Measurements from ENCODE around the gene KLF4. TPM values are rescaled to one million over a fixed set of nuclear protein-coding genes. Genes with fewer than 3 reads are reported as not detected.

Gene KLF4
- total RNA-seq, 1 experiment from 2014 or later = 5.9 TPM

GRCh38 chr9:107455425-107456135 is 34.0 kb downstream of the KLF4 start:
- no peak for DNase-seq (ENCODE audit: low spot score)
- H3K9me3 Mint-ChIP-seq = no peaks in the 10 kb centered on the region

GRCh38 chr9:107453479-107453878 is 36.1 kb downstream of the KLF4 start:
- Mint-ChIP-seq H3K4me3 (no peak overlapping the region), H3K36me3 (no peaks in the 10 kb centered on the region), H3K27me3 (ENCODE audit: low read depth) (0 out of 2 replicates have a peak, but pooled peaks cover under 1% of the 10 kb centered on the region), H3K27ac (no peak overlapping the region), H3K4me1 (no peaks in the 10 kb centered on the region), H3K9me3 (no peaks in the 10 kb centered on the region)
- ATAC-seq = no peak
- CTCF ChIA-PET = interaction anchor here (2.8 kb wide), 1 partner anchor 28 kb away, joined by 11 read pairs; no protein-coding TSS in a partner anchor
- no peak for DNase-seq (ENCODE audit: low spot score)
- TF ChIP-seq ZNF396 (CRISPR knock-in tag; IDR thresholded peaks at IDR 0.05; ENCODE audit: borderline replicate concordance) (no peak), ZMAT4 (CRISPR knock-in tag; IDR thresholded peaks at IDR 0.05) (no peak), ZSCAN18 (CRISPR knock-in tag; IDR thresholded peaks at IDR 0.05) (no peak), CBFB (CRISPR knock-in tag; IDR thresholded peaks at IDR 0.05; ENCODE audit: low read depth) (no peak), SMAD4 (CRISPR knock-in tag; IDR thresholded peaks at IDR 0.05) (no peak), NR1H2 (CRISPR knock-in tag; IDR thresholded peaks at IDR 0.05) (no peak), FOXP1 (CRISPR knock-in tag; IDR thresholded peaks at IDR 0.05; ENCODE audit: borderline replicate concordance) (no peak), MAX (CRISPR knock-in tag; IDR thresholded peaks at IDR 0.05) (no peak), PRRX2 (CRISPR knock-in tag; IDR thresholded peaks at IDR 0.05) (no peak), MLX (CRISPR knock-in tag; IDR thresholded peaks at IDR 0.05) (no peak), GTF2I (CRISPR knock-in tag; conservative IDR thresholded peaks at IDR 0.05) (no peak)
- POLR2A ChIA-PET = no interaction called here

More at GRCh38 chr9:107455425-107456135, 34.0 kb downstream of the KLF4 start:
- CTCF ChIA-PET = interaction anchor here (1.1 kb wide), 1 partner anchor 30 kb away, joined by 3 read pairs; no protein-coding TSS in a partner anchor
- TF ChIP-seq AR (CRISPR knock-in tag; IDR thresholded peaks at IDR 0.05) = no peak
- no peak for TF ChIP-seq TEAD4 (CRISPR knock-in tag; IDR thresholded peaks at IDR 0.05)
- TF ChIP-seq HMGXB4 (CRISPR knock-in tag; IDR thresholded peaks at IDR 0.05) = no peak
- no peak for TF ChIP-seq ATF3 (CRISPR knock-in tag; conservative IDR thresholded peaks at IDR 0.05)
- no peak for TF ChIP-seq NR3C1 (CRISPR knock-in tag; conservative IDR thresholded peaks at IDR 0.05; ENCODE audit: low read depth)
- no peak for TF ChIP-seq ESRRA (CRISPR knock-in tag; IDR thresholded peaks at IDR 0.05; ENCODE audit: borderline replicate concordance)
- no peak for TF ChIP-seq NR1H2 (CRISPR knock-in tag; IDR thresholded peaks at IDR 0.05)
- TF ChIP-seq MXD4 (CRISPR knock-in tag; IDR thresholded peaks at IDR 0.05; ENCODE audit: borderline replicate concordance) = no peak
- no peak for TF ChIP-seq E2F4 (CRISPR knock-in tag; IDR thresholded peaks at IDR 0.05; ENCODE audit: borderline replicate concordance, low read depth)
- TF ChIP-seq MYBL2 (CRISPR knock-in tag; IDR thresholded peaks at IDR 0.05) = no peak
- POLR2A ChIA-PET = no interaction called here
- ATAC-seq = no peak
- H3K4me1 Mint-ChIP-seq = peaks cover 7% of the 10 kb centered on the region; the same call in 1 of the 2 replicates
- H3K27ac Mint-ChIP-seq = no peak overlapping the region
- H3K4me3 Mint-ChIP-seq = no peak overlapping the region
- H3K36me3 Mint-ChIP-seq = no peaks in the 10 kb centered on the region
- H3K27me3 Mint-ChIP-seq (ENCODE audit: low read depth) = peaks cover 6% of the 10 kb centered on the region; the same call in 1 of the 2 replicates
